ENCODE results near the gene PNCK.

The PNCK gene

GRCh38 chrX:153643431-153644351 lies 29.9 kb downstream of the PNCK start:
- TF ChIP-seq ZNF565 (CRISPR knock-in tag; conservative IDR thresholded peaks at IDR 0.05; ENCODE audit: low read depth) (no peak), CSRNP3 (CRISPR knock-in tag; IDR thresholded peaks at IDR 0.05) (no peak), OSR1 (CRISPR knock-in tag; IDR thresholded peaks at IDR 0.05) (no peak), GLIS3 (CRISPR knock-in tag; IDR thresholded peaks at IDR 0.05) (no peak), ZNF70 (CRISPR knock-in tag; IDR thresholded peaks at IDR 0.05) (no peak), ZNF8 (CRISPR knock-in tag; IDR thresholded peaks at IDR 0.05) (no peak), ESRRG (CRISPR knock-in tag; IDR thresholded peaks at IDR 0.05) (no peak)
- ATAC-seq, result peak; percentile 30; the same call in 1 of the 3 replicates

- no peak for ATAC-seq
- TF ChIP-seq PATZ1 (CRISPR knock-in tag; IDR thresholded peaks at IDR 0.05; ENCODE audit: borderline replicate concordance) (no peak), BACH2 (CRISPR knock-in tag; IDR thresholded peaks at IDR 0.05; ENCODE audit: borderline replicate concordance) (no peak), TSHZ2 (CRISPR knock-in tag; IDR thresholded peaks at IDR 0.05) (no peak), SNAI2 (CRISPR knock-in tag; IDR thresholded peaks at IDR 0.05) (no peak), ARNTL (CRISPR knock-in tag; IDR thresholded peaks at IDR 0.05; ENCODE audit: borderline replicate concordance, low read depth) (no peak), PPARA (CRISPR knock-in tag; IDR thresholded peaks at IDR 0.05; ENCODE audit: borderline replicate concordance) (no peak), ZC3H10 (CRISPR knock-in tag; IDR thresholded peaks at IDR 0.05) (no peak), CREB5 (CRISPR knock-in tag; IDR thresholded peaks at IDR 0.05; ENCODE audit: low read depth) (no peak), GLIS3 (CRISPR knock-in tag; IDR thresholded peaks at IDR 0.05) (no peak), ZNF565 (CRISPR knock-in tag; conservative IDR thresholded peaks at IDR 0.05; ENCODE audit: low read depth) (no peak), OSR1 (CRISPR knock-in tag; IDR thresholded peaks at IDR 0.05) (no peak), ESRRG (CRISPR knock-in tag; IDR thresholded peaks at IDR 0.05) (no peak), CSDC2 (CRISPR knock-in tag; IDR thresholded peaks at IDR 0.05) (no peak), POU6F1 (CRISPR knock-in tag; IDR thresholded peaks at IDR 0.05; ENCODE audit: borderline replicate concordance, low read depth) (no peak), ZFP30 (CRISPR knock-in tag; IDR thresholded peaks at IDR 0.05) (no peak), ISL1 (CRISPR knock-in tag; IDR thresholded peaks at IDR 0.05) (no peak)
These were observed 30.8 kb downstream of the PNCK start for GRCh38 chrX:153642655-153643430.
